Activated CD4-positive, alpha-beta T cell treated with anti-CD3 and anti-CD28 coated beads, Interleukin-2, amount 50 U/mL, for 24 hours (primary cell): ENCODE data around the gene SLC7A1.

Experiments used
- DNase-seq, 2 donors: peaks; one replicate each; pipeline ENCODE4 v3.0.0-alpha.2; 2020; ENCODE audit warnings: low read depth in 1 of 2, low spot score in 1 of 2

The SLC7A1 gene

DNA sequence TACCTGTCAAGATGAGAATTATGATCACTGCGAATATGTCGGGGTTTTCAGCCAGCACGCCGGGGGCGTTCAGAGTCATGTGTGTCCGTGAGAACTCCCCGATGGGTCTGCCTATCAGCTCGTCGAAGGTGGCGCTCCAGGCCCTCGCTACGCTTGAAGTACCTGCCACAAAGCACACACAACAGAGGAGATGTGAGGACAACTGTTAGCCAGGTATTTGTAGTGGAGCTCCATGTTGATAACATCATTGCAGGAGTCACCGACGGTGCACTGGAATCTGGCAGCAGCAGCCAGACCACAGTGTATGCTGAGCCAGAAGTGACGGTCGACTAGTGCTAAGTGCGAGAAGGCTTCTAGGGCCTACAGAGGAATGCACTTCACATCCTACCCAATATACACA is 62.7 kb downstream of the SLC7A1 start:
- no peak for DNase-seq

GRCh38 chr13:29532116-29532515 is 63.4 kb downstream of the SLC7A1 start:
- DNase-seq = no peak

- DNase-seq = no peak
These were observed 64.6 kb downstream of the SLC7A1 start for GRCh38 chr13:29530901-29531300.

GRCh38 chr13:29529754-29530153 is 65.7 kb downstream of the SLC7A1 start:
- DNase-seq = no peak

GRCh38 chr13:29527916-29528315 is 67.6 kb downstream of the SLC7A1 start:
- DNase-seq = no peak

GRCh38 chr13:29527511-29527910 is 68.0 kb downstream of the SLC7A1 start:
- no peak for DNase-seq

GRCh38 chr13:29526741-29527140 is 68.7 kb downstream of the SLC7A1 start:
- no peak for DNase-seq

DNA sequence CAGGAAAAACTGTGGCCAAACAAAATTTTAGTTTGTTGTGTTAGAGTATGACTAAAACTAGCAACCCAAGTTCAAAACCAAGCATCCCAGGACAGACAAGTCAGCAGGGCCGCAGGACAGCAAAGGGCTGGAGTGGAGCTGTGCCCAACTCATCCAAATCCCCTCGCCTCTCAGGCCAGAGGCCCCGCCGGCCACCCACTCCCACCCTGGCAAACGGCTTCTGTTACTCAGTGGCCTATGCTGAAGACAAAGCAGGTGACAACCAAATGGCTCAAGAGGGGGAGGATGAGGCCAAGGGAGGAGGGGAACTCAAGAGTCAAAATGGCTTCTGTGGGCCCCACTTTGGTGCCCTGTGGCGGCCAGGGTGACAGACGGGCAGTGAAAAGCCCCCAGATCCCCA is 69.7 kb downstream of the SLC7A1 start:
- DNase-seq = no peak

DNA sequence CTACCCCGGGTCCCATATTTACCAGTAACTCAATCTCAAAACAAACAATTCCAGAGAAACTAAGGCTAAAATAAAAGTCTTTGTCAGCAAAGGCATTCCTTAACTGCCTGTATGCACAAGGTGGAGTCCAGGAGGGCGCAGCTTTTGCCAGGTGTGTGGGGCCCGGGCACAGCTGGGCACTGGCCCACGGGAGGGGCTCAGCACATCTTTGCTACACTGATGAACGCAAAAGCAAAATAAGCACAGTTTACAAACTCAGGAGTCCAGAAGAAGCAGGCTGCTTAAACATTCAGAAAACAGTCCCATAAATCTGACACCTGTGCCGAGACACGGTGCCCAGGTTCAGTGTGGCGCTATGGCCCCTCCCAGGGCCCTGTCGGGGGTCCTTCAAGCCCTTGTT is 70.8 kb downstream of the SLC7A1 start:
- no peak for DNase-seq

- DNase-seq = no peak
These were observed 71.3 kb downstream of the SLC7A1 start for GRCh38 chr13:29524176-29524575.

DNA sequence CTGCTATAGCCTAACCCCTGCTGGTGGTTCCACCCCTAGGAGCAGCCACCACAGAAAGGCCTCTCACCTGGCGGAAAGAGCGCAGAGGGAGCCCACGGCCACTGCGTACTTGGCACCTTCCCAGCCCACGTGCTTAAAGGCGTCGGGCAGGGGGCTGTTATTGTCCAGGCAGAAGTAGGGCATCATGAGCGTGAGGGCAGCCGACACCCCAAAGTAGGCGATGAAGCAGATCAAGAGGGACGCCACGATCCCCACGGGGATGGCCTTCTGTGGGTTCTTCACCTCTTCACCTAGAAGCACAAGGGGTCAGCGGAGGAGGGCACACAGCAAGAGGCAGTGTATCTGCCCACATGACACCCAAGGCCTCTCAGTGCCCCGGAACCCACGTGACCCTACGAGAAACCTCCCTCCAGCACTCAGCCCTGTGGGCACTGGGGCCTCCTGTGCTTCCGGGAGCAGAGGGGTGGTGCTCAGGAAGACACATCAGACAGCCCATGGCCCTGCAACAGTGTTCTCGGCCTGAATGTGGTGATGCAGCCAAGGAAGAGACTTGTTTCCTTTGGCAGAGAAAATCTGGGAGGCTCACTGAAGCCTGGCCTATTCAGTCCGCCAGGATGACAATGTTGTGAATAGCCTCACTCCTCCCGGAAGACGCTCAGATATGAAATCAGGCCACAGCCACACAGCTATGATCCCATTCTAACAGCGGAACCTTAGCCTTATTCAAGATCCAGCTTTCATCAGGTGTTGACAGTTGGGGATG is 72.1 kb downstream of the SLC7A1 start:
- no peak for DNase-seq

DNA sequence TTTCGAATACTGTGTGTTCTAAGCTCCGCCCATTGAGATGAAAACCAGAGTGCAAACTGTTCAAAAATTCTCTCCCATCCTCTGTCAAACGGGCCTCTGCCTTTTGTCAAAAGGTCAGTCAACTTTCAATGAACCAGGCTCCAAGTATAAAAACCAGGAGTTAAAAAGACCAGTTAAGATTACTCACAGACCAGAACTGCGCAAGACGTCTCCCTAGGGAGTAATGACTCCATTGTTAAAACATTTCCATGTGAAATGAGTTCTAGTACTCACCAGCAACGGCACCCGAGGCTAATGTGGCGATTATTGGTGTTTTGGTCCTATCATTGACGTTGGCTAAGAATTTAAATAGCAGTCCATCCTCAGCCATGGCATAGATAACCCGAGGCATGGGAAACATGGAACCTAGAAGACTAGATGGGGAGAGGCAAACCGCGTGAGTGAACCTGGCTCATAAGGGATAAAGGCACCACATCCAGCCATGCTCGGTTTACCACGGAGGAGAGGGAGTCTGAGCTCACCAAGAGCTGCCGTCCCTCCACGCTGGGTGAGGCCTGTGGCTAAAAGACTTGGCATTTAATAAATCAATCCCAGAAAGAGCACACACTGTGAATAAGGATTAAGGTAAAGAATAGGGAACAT is 73.3 kb downstream of the SLC7A1 start:
- no peak for DNase-seq

DNA sequence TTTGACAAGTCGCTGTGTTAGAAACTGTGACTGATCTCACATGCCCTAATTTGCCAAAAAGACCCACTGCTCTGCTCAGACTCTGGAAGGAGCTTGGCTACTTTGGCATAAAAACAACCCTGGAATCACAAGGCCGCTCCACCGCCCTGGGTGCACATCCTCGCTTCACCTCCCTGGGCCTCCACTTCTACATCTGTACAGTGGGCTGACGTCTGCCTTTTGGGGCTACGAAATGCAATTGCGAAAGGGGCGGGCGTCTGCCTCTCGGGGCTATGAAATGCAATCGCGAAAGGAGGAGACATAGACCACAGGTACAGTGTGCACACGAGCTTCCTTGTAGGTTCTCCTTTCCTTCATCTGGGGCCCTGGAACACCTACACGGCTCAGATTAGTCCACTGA is 74.2 kb downstream of the SLC7A1 start:
- no peak for DNase-seq

DNA sequence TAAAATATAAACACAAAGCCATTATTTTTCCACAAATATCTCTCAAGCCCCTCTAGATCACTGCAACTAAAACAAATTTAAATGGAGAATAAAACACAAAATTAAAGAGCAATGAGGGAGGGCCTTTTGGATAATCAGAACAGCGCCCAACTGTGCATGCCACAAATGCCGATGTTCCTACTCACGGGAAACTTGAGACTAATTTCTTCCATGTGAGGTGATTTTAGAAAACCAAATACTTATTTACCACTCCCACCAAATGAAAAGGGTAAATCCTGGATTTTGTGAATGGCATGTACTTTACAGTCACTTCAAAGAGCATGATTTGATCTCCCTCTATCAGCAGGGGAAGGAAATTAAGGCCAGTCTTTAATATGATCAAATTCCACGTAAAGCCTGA is 74.8 kb downstream of the SLC7A1 start:
- DNase-seq = no peak

- DNase-seq = no peak
These were observed 75.6 kb downstream of the SLC7A1 start for GRCh38 chr13:29519921-29520320.

DNA sequence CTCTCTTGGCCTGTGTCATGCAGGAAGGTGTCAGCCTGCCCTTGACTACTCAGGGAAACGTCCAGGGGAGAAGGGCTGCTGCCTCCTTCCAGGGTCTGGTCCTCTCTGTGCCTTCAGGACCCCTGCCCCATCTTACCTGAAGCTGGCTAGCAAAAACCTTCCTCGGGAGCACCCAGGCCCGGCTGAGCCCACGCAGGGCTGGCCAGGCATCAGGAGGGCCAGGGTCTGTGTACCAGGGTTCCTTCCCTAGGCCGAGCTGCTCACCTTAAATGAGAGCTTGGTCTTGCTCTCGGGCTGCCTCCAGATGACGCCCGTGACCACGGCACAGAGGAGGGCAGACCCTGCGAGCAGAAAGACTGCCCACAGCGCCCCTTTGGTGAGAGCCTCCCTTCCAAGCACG is 78.6 kb downstream of the SLC7A1 start:
- no peak for DNase-seq

DNA sequence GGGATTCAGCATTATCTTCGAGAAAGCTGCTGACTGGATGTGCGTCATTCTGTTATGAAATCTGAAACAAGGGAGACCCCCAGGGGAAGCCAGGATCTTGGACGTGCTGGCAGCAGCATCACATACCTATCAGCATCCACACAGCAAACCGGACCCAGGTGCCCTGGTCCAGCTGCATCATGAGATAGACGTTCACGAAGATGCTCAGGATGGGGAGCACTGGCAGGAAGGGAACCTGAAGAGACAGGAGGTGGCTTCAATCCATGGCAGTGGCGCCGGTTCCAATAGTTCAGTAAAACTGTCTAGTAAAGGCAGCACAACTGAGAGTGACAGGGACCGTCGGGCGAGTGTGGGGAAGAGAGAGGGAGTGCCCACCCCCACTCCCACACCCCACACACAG is 79.5 kb downstream of the SLC7A1 start:
- DNase-seq = no peak

- no peak for DNase-seq
These were observed 80.1 kb downstream of the SLC7A1 start for GRCh38 chr13:29515372-29515771.

GRCh38 chr13:29514720-29515310 is 80.7 kb downstream of the SLC7A1 start:
- DNase-seq = no peak

DNA sequence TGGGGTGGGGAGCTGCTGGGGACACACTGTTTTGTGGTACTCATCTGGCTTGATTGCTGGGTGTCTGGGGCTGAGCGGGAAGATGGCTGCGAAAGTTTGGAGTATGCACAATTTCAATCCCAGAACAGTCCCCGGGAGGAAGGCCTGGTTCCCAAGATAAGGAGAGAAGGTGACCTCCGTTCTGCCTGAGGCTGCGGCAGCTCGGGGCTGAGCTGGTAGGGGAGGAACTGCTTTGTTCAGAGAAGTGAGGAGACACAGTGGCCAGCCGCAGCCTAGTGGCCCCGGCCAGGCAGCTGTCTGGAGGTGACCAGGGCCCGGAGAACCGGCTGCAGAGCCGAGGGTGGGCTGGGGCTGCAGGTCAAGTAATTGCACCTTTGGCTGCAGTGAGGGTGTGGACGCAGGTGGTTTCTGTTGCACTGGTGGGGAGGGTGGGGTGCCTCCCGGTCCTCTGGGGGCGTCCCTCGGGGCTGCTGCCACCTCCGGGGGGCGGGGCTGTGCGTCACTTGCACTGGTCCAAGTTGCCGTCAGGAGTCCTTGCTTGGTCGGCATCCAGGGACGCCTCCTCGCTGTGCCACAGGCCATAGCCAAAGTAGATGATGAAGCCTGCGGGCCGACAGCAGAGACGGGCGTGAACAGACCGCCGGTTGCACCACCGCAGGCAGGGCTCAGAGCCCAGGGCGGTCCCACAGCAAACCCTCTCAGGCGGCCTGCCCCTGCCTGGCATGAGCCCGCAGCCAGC is 81.3 kb downstream of the SLC7A1 start:
- DNase-seq = no peak

DNA sequence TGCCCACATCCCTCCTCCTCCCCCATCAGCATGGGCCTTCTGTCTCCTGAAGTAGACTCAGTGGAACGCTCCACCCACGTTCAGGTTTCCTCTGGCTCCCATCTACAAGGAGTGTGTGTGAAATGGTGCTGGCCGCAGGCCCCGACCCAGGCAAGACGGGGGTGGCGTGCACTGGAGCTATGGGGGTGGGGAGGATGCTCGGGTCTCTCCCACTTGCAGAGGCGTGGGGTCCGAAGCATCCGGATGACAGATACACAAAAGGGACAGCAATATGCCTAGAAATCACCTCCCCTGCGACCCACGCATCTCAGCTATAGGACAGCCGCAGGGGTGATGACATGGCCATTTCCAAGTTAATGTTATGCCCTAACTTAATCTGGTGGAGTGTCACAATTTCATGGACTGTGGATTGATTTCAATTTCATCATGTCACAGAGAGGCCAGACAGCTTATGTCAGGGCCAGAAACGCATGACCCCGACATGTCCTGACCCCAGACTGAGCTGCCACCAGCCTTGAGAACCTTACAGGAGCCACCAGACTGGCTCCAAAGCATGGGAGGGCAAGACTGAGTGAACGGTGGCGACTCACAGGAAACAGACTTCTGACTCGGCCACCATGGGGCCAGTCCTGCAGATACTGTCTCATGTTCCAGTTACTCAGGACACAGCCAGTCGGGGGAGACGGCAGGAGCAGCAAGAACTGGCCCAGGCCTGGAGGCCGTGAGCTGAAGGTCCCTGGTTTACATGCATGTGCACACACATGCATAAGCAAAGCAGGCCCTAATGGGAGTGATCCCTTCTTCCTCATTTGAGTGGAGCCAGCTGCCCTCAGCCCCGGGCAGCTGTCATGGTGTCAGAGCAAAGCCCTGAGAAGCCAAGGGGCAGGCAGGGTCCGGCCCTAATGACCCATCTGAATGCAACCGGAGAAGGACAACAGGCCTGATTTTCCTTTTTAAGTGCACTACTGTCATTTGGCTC is 82.2 kb downstream of the SLC7A1 start:
- DNase-seq = no peak
